NCI-H345 (cell line): ENCODE measurements around the gene P4HA2.

Experiments used
- DNase-seq: peaks from one replicate; lab custom pipeline; 2025; lab: John Stamatoyannopoulos, UW

P4HA2 gene

DNA sequence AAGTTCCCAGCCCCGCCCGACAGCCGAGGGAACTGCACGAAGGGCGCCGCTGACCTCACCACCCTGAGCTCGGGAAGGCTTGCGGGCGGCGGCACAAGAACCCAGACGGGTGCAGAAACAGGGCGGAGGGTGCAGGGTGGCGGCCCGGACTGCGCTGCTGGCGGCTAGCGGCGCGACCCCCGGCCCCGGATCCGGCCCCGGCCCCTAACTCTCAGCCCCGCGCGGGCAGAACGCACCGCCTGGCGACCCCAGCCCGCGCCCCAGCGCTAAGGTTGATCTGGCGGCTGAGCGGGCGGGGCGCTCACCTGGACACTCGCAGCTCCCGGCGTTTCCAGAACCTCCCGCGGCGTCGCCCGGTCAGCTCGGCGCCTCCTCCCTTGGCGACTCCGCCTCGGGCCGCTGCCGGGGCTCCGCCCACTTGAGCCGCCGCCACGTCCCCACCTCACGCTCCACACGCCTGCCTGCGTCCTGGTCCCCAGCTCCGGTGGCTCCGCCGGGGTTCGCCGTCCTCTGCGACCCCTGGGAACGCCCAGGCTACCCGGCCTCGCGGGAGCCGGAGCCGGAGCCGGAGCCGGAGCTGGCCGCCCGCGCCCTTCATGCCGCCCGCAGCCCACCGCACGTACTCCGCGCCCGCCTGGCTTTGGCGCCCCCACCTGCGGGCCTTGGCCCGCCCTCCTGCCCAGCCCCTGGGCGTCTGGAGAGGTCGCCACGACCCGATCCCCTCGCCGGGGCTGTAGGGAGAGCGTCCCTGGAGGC is at the start of gene P4HA2:
TSS of gene P4HA2 (minus strand) at position 369 of the 756 bp plus-strand sequence. CDS start 9,227 bp downstream, outside the sequence.
- DNase-seq, result peak; percentile 74

DNA sequence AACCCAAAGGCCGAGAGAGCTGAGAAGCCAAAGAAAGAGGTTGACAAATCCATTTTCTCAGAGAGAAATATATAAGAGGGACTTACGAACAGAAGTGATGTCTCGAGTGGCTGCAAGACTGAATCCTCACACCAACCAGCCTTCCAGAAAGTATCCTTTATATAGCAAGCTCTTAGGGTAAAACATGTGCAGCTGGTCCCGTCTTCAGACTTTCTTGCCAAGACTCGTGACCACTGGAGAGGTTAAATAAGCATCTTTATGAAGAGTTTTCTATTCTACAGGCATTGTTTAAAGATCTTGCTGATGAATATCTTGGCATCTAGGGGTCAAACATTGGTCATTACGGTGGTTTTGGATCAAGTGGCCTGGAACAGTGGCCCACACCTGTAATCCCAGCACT is 49.6 kb upstream of the P4HA2 start:
- DNase-seq, result no peak

DNA sequence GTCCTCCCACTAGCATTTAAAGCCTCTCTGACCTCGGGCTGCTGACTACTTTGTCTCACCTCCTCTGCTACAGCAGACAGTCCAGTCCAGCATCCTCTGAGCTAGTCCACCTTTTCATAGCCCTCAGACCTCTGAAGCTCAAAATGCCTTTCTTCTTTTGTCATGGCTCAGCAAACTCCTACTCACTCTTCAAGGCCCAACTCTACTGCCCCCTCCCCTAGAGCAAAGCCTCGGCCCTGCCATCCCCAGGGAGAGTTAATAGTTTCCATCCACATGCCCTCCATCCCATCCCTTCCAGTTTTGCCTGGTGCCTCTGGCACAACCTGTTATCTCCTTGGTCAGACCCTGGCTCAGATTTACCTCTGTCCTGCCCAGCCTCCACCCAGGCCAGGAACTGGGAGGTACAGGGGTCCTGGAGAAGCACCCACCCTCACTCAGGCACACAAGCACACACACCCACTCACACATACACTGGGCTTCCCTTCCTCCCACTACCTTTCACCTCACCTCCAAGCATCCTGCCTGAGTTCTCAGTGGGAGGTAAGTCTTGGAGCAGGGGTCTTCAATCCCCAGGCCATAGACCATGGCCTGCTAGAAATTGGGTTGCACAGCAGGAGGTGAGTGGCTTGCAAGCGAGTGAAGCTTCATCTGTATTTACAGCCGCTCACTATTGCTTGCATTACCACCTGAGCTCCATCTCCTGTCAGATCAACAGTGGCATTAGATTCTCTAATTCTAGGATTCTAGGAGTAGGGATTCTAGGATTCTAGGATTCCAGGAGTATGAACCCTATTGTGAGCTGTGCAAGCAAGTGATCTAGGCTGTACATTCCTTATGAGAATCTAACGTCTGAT is 47.9 kb upstream of the P4HA2 start:
- DNase-seq, result no peak

DNA sequence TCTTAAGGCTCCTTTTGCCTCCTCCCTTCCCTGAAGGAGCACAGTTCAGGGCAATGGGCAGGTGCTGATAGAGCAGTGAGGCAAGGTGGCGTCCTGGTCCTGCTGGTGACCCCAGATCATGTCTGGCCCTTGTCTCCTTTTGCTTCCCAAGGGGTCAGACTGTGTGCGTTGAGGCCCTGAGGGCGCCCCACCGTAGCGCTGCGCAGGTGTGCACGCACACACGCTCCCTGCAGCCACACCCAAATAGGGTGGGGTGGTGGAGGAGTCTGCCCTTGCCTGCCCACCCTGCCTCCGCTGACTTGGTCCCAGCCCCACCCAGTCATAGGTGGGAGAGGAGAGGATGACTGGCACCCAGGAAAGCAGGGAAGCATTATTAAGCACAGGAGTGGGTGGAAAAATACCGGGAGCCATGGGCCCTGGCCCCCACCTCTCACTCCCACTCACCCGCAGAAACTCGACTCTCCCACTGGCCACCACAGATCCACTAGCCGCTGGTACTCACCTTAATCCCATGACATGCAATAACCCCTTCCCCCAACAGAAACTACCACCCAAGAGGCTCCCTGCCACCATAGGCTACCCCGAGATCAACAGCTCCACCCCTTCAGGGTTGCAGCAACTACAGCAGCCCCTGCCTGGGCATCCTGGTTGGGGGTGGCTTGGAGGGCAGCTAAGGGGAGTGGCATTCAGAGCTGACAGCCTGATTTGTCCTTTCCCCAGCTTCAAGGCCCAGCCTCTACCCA is 46.6 kb upstream of the P4HA2 start:
- DNase-seq, result no peak

DNA sequence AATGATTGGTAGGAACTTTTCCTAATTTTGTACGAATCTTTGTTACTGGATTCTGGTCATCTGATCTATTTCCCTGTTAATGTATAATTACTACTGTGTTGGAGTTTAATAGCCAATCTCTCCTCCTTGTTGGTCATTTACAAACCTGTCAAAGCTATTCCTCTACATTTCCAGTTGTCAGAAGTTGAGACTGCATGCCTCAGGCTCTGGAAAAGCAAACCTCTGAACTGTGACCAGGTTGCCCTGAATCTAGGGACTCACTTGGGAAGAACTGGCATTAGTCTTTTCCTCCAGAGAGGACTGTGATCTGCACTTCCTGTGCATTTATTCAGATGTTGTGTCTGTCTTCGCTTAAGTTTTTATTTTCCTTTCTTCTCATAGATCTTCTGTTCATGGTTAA is 46.0 kb upstream of the P4HA2 start:
- DNase-seq, result no peak

DNA sequence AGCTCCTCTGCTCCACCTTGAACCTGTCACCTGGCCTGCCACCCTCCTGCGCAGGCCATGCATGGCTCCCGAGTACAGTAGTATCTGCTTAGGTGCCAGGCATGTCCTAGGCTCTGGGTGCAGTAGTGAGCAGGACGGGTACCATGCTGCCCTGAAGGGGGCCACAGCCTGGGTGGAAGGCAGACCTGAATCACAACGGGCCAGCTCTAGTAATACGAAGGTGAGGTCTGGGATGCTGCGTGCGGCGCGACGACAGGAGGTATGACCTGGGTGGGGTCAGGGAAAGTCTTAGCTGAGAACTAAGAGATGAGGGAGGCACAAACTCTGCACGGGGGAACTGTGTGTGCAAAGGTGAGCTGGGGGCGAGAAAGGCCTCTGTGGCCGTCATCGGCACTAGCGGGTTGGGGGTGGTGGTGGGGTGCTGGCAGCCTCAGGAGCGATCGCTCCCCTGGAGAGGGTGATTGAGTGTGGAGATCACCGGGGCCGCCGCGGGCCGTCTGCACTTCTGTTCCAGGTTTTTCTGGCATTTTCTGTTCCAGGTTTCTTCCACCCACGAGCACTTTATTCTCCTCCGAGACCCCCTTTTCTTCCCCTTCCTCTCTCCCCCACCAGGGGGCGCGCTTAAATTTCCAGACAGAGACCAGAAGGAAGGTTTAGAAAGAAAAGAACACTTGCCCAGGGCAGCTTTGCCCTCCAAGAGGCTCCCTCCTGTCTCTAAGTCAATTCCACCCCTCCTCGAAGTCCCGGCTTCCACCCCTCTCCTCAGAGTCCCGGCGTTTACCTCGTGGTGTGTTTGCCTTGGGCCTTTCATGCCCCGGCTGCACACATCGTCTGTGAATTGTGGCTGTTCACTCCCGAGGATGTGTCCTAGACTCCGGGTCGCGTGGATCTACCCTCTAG is 44.9 kb upstream of the P4HA2 start:
- peak; percentile 43 for DNase-seq

DNA sequence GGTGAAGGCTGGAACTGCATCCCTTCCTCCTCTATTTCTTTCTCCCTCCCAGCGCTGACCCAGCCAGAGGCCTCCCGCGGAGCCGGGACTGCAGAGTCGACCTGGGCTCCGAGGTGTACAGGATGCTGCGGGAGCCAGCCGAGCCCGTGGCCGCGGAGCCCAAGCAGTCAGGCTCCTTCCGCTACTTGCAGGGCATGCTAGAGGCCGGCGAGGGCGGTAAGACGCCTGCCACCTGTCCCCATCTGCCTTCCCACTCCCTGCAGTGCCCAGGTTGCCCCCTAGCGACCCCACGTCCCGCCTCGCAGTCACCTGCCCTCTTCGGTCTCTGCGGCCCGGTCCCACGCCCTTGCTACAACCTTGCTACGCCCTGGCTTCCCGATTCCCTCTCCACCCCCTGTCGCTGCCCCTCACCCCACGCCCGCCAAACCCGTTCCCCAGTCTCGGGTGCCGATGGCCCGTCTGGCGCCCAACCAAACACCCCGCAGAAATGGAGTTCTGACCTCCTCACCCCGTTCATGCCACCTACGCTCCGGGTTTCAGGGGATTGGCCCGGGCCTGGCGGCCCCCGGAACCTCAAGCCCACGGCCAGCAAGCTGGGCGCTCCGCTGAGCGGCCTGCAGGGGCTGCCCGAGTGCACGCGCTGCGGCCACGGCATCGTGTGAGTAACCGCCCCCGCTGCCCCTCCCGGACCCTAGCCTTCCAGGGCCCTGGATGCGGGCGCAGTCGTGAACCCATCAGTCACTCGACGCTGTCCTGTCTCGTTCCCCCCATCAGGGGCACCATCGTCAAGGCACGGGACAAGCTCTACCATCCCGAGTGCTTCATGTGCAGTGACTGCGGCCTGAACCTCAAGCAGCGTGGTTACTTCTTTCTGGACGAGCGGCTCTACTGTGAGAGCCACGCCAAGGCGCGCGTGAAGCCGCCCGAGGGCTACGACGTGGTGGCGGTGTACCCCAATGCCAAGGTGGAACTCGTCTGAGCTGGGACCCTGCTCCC is 43.9 kb upstream of the P4HA2 start:
- DNase-seq, result no peak

DNA sequence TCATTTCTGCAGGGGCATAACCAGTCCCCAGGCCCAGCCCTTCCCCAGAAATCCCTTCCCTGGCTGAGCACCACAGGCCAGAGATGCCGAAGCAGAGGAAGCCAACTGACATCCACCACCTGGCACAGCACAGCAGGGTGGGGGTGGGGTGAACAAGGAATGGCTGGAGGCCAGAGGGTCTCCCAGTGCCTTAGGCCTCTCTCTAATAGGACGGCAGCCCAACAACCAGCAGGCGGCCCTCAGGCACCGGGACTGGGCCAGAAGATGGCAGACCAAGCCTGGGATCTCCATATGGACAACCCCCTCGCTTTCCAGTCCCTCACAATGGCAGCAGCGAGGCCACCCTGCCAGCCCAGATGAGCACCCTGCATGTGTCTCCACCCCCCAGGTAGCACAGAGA is 43.1 kb upstream of the P4HA2 start:
- DNase-seq, result no peak

DNA sequence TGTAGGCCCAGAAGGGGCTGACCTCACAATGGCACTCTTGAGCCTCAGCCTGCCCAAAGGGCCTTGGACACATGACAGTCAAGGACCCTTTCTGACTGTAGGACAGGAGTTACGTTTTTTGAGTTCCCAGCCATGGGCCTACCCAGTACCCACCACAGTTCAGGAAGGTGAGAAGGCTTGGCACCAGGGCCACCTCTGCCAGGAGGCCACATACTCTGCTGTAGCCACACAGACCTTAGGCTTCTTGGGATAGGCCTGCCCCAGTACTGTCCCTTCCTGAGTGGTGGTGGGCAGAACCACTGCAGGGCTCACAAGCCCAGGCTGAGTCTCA is 42.6 kb upstream of the P4HA2 start:
- no peak for DNase-seq

DNA sequence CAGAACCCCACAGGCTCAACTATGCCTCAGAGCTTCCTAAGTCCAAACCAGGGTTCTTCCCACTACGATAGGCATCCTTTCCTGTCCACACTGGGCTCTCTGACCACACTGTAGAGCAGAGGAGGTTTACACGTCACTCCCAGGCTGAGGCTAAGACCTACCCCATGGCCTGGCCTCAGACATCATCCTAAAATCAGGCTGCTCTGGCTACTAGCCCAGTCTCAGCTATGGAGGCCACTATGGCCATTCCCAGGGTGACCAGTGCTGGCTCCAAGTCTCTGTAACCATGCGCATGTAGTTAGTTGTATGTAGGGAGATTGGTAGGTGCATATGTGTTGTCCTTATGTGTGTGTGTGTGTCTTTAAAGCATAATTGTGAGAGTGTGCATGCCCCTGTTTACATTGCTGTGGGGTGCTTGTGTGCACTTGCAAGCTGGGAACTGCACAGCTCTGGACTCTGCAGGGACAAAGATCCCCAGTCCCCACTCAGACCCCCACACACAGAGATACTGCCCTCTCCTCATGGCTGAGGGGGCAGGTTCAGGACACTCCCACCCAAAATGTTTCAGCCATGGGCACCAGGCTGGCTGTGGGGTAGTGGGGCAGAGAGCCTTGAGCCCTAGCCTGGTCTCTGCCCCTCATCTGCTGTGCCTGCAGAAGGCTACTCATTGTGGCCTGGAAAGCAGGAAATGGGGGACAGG is 42.1 kb upstream of the P4HA2 start:
- no peak for DNase-seq

DNA sequence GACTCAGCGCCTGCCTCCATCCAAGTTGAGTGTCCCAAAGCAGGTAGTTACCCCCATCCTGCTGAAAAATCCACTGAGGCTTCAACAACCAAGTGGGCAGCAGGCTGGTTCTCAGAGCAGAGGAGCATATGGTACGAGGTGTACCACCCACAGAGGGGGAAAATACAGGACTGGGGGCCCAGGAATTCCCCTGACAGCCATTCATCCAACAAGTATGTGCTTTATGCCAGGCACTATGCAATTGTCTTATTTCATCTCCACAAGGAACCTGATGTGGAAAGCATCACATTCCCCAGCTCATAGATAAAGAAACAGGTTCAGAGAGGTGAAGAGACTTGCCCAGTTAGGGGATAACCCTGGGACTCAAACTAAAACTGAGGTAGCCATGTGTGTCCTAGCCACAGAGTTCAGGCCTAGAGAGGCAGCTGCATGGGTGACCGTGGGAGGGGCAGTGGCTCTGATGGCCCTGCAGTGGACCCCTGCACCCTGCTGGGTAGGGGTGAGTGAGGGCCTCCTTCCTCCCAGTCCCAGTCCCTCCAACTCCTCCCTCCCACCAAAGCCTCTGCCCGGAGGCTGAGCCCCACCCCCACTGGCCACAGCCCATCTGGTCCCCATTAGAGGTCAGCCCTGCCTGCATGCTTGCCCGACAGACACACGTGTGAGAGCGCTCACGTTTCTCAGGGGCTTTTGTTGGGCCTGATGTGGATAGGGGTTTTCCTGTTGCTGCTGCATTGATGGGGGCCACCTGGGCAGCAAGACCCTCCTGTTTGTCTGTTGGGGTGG is 41.3 kb upstream of the P4HA2 start:
- no peak for DNase-seq

DNA sequence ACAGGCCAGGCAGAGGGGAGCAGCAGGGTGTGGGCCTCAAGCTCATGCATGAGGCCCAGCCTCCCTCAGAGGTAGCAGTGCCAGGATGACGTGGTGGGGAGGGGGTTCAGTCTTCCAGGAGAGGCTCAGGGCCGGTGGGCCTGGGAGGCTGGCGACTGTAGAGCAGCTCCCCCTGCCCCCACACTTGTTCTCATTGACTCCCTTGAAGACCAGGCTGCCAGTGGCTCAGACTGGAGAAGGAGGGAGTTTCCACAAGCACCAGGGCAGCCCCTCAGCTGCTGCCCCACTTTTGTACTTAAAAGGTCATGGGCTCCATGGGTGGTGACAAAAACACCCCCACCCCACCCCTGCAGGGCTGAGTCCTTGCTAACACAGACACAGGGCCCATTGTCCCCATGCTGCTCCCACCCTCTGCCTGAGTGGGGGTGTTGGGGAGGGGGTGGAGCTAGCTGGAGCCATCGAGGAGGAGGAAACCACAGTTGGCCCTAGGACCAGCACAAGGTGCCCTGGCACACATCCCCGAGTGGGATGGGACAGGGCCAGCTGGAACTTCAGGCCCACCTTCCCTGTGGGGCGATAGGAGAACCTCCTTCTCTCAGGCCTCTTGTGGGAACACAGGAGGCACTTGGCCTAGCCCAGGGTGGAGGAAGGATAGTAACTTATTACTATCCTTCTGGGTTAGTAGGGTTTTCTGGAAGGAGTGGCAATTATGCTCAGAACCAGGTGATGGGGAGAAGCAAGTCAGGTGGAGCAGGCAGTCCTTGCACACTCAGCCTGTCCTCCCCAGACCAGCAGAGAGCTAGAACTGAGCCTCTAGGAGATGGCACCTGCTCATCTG is 40.5 kb upstream of the P4HA2 start:
- no peak for DNase-seq

DNA sequence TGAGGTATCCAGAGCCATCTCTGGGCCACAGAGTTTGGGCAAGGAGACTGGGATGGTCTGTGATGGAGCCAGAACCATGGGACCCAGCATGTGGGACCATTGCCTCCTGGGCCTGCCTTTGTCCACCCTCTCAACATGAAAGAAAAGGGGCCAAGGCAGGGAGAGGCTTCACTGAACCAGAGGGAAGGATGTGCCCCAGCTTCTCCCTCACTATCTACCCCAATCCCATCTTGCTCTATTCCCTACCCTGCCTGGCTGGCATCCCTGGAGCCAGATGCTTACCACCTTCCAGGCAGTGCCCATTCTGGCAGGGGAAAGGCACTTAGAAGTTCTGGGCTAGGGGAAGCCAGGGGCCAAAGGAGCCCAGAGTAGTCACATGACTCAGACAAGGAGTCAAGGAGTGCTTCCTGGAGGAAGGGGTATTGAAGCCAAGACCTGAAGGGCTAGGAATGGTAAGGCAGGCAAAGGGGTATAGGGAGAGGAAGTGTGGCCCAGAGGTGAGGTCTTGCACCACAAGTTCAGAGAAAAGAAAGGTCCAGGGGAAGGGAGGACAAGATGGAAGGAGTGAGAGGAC is 39.6 kb upstream of the P4HA2 start:
- no peak for DNase-seq

DNA sequence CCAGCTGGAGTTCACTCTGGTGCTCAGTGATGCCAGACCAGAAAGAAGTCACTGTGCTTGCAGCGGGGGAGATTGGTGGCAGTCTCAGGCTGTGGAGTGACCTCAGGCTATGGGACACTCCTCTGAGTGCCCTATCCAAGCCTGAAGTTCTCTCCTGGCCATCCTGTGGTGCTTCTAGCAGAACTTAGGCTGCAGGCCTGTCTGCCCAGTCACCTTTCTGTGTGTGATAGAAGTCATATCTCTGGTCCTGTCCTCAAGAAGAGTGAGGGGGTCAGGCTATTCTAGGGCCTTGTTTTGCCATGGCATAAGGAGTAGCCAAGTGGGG is 39.1 kb upstream of the P4HA2 start:
- no peak for DNase-seq

DNA sequence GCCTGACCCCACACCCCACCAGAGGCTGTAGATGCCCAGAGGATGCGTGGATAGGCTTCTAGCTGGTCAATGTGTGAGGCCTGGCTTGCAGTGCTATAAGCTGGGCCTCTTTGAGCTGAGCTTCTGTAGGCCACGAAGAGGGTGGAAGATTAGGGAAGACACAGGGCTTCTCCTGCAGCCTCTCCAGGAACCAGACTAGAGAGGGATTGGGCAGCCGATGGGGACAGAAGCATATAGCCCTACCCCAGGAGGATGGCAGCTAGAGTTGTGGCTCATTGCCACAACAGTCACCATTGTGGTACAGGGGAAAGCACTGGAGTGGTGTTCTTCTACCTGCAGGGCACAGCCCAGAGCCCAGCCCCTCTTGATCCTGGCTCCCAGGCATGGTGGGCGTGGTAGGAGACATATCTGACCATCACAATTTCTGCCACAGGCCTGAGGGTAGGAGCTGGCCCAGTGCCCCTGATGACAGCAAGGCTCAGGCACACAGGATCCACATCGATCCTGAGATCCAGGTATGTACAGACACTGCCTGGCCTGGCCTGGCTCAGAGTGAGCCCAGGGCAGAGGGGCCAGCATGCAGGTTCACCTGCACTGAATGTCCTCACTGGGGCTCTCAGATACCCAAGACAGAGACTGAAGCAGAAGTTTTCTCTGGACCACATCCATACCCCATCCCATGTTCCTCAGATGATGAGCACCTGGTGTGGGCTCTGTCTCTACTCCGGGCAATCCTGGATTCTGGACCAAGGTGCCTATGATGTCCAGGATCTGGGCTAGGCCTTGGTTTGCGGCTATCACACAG is 38.6 kb upstream of the P4HA2 start:
- DNase-seq, result no peak

DNA sequence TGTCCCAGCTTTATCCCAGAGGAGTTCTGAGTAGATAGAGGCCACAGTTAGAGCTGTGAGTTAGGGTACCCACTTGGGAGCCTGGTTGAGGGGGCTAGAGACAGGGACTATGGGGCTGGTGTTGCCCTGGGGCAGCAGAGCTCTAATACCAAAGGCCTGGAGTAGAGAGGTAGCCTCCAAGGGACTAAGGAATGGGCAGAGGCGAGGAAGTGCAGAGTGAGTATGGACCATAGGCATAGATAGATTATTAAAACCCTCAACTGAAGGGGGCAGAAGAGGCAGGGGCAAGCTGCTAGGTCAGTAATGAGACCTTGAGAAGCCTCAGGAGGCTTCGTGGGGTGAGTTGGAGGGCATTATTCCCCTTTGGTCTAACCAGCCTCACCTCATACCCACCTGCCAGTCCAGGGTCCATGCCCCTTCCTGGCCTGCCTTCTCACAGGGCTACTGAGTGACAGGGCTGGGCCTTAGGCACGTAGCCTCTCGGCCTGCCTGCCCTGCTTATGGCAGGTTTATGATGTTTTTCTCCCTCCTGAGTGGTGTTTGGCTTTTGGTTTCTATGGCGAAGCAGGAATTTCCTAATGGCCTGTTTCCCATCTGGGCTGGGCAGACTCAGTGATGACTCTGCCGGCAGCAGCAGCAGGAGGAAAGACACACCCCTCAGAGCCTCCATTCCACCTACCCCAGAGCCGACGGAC is 37.8 kb upstream of the P4HA2 start:
- DNase-seq, result no peak
